DOHH2 (cell line): ENCODE data around the gene MAP7D1.

ENCODE experiments used
- CTCF ChIP-seq: fragments of 200-600 bp; sonication (generic); IDR thresholded peaks from one replicate; pipeline ENCODE4 v1.5.1; 2014; ENCODE audit warnings: antibody characterized with exemption, mild to moderate bottlenecking, low read depth, low read length; ENCODE audit not compliant: poor library complexity, severe bottlenecking
- EZH2phosphoT487 ChIP-seq: fragments of 200-600 bp; sonication (generic); IDR thresholded peaks from 2 replicates; pipeline ENCODE4 v1.6.1; 2017; ENCODE audit warnings: borderline replicate concordance, mild to moderate bottlenecking, antibody characterized with exemption, low read length, moderate library complexity, mixed read lengths

DNA sequence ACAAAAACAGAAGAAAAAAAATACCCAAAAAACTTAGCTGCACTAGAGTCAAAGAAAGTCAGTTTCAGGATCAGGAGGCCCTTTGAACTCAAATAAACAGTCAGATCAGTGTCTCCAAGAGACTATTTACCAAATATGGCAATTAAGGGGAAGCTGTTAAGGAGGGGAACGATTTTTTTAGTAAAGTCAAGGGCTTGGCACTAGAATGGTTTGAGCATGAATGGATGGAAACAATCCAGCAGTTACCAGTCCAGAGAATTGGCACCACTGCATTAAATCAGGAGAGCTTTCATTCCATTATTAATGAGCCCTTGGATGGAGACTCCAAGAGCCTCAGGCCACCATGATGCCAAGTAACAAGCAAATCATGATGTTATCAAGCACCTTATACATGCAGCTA is 13.8 kb upstream of the MAP7D1 start:
- TF ChIP-seq CTCF (no peak), EZH2phosphoT487 (no peak)
